UCSD-AML1 (cell line): ENCODE measurements around the gene ITPR2.
"Not testable (repeated sequence)": the region's sequence is repeated elsewhere in the genome, so short reads cannot be mapped to it uniquely, and the experiment has no call there.

Source experiments
- DNase-seq: peaks from one replicate; lab custom pipeline; 2025; ENCODE audit not compliant: unreplicated experiment; lab: John Stamatoyannopoulos, UW

Gene ITPR2

DNA sequence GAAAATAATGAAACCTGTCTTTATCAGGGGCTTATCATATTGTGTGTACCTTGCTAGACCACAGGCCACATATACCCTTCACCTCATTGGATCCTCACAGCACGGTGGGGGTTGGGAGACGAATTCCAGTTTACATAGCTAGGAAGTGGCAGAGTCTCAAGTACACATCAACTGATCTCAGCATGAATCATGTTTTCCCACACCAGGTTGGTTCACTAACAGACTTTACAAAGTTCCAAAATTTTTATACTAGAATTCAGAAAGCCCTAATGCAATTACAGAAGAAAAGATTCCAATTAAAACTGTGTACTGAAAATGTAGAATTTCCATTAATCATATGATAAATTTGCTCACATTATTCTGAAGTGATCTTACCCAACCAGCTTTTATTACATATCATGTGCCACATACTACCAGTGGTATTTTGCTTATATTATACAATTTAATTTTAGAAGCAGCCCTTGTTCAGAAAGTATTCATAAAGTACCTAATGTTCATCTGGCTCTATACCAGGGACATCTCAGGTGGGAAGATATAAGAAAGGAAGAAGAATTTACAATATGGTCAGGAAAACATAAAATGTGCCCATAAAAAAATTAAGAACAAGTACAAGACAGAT, 196.2 kb downstream of the ITPR2 start:
- DNase-seq = no peak

- DNase-seq = no peak
These were observed 199.3 kb downstream of the ITPR2 start for GRCh38 chr12:26633591-26634210.

DNA sequence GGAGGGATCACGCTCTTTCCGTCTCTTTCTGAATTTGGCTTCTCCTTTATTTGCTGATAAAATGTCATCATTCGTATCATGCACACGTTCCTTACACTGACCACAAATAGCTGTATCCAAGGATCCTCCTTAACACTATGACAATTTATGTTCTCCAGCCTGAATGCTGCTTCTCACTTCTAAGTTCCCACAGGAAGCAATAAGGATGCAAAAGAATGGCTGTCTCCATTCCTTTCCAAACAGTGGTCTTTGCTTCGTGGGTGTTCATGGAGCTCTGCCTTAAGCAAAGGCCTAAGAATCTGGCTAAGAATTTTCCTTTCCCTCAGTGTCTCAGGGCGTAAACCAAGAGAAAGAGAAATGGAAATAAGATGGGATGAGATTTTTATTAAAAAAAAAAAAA, 200.2 kb downstream of the ITPR2 start:
- DNase-seq = no peak

DNA sequence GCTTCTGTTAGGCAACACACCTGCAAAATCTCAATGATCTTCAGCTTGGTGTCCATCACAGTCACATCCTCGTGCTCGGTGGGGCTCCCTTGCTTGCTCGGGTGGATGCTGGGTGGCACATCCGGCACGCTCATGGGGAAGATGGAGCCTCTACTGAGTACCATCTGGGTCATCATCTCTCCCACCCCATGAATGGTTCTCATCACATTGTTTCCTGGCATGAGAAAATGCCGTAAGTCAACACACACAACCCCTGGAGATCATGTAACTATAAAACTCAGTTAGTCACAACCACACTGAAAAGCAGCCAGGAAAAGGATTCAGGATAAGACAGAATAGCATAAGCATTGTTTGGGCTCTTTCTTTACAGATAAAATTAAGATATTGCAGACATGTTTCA, 201.1 kb downstream of the ITPR2 start:
- no peak for DNase-seq

DNA sequence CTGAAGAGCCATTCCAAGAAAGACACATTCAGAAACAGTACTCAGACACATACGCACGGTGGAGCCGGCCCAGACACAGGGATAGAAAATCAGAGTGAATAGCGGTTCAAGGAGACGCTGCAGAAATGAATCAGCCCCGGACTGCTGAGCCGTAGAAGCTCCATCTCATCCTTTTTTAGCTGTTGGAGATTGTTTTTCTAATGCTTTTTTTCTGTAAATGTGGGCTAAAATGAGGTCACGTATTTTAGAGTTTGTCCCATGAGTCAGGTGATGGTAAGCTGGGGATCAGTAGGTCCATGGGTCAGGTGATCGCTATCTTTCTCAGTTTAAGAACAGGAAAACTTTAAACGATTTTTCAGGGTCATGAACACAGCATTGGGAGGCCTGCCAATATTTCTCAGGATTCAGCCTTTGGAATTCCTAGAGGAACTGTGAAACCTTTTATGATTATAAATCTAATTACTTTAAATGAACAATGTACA, 202.4 kb downstream of the ITPR2 start:
- no peak for DNase-seq

DNA sequence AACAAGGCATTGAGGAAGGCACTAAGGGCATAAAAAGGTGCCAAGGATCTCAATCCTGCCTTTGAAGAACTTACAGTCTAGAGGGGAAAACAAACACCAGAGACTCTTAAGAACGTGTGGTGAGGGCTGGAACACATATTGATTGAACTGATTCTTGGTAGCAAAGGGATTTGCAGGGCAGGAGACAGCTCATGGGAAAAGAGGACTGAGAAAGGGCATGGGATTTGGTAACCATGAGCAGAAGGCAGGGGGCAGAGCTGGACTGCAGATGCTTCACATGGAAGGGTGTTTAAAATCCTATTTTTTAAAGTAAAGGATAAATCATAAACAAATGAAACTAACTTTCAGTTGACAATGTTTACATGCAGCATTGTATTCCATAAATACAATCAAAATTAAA, 203.1 kb downstream of the ITPR2 start:
- DNase-seq = no peak

- no peak for DNase-seq
These were observed 204.8 kb downstream of the ITPR2 start for GRCh38 chr12:26628234-26628633.

- DNase-seq = no peak
These were observed 205.7 kb downstream of the ITPR2 start for GRCh38 chr12:26627335-26627734.

DNA sequence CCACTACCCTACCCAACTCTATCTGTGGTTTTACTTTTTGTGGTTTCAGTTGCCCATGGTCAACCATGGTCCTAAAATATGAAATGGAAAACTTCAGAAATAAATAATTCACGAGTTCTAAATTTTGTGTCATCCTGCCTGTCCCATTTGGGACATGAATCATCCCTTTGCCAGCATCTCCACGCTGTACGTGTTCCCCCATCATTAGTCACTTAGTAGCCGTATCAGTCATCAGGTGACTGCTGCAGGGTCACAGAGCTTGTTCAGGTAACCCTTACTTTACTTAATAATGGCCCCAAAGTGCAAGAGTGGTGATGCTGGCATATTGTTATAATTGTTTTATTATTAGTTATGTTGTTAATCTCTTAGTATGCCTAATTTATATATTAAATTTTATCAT, 209.9 kb downstream of the ITPR2 start:
- no peak for DNase-seq

DNA sequence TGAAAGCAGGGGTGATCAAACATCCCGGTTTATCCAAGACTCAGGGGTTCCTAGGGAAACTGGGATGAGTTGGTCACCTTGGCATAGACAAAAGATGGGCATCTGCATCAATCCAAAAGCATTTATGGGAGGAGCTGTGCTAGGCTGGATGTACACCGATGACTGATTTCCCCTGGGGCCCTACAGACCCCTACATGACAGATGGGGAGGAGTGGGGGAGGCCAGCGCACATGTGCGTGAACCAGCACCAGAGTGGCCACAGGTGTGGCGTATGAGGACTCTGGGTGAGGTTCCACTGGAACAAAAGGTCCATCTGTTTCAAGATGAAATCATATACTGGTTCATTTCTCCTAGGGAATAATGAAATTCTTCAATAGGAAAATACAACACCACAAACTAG, 210.4 kb downstream of the ITPR2 start:
- no peak for DNase-seq

DNA sequence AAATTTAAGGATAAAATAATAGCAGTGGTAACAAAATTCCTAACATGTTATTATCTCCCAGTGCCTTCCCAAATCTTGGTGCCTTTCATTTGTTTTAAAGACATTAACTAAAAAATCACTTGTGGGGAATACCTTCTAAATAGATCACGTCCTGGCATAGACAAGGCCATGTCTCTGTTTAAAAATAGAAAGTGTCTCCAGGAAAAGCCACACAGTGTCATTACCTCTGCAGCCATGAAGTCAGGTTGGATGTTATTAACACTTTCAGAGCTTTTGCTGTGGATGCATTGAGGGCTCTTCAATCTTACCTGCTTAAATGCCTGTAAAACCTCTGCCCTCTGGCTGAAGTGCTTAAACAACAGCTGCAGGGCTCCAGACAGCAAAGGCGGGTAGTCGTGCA, 211.1 kb downstream of the ITPR2 start:
- no peak for DNase-seq

- no peak for DNase-seq
These were observed 212.1 kb downstream of the ITPR2 start for GRCh38 chr12:26620907-26621306.

DNA sequence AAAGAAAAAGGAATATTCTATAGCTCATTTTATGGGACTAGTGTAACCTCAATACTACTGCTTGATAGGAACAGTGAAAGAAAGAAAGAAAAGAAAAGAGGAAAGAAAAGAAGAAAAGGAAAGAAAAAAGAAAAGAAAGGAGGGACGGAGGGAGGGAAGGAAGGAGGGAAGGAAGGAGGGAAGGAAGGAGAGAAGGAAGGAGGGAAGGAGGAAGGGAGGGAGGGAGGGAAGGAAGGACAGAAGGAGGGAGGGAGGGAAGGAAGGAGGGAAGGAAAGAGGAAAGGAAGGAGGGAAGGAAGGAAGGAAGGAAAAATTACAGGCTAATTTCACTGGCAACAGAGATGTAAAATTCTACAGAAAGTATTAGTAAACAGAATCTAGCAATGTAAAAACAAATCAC, 215.5 kb downstream of the ITPR2 start:
- no peak for DNase-seq

GRCh38 chr12:26614011-26614616, 218.9 kb downstream of the ITPR2 start:
- DNase-seq = peak; percentile 32

- no peak for DNase-seq
These were observed 220.8 kb downstream of the ITPR2 start for GRCh38 chr12:26612203-26612602.

- DNase-seq = no peak
These were observed 221.4 kb downstream of the ITPR2 start for GRCh38 chr12:26611598-26611997.

DNA sequence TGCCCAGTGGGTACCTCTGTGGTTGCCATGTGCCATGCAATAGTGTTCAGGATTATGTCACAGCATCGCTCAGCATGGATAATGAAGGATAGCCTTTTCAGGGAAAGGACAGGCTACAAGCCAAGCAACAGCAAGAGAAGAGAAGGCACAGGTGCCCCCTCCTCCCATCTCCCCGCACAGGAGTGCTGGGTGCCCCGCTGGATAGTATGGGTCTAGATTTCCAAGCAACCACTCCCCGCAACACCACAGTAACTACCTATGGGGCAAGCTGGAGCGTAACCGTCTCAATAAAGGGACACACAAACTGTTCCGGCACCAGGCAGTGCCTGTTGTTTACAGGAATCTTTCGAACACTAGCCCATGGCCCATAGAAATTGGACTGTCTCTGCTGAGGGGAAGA, 222.2 kb downstream of the ITPR2 start:
- DNase-seq = no peak

DNA sequence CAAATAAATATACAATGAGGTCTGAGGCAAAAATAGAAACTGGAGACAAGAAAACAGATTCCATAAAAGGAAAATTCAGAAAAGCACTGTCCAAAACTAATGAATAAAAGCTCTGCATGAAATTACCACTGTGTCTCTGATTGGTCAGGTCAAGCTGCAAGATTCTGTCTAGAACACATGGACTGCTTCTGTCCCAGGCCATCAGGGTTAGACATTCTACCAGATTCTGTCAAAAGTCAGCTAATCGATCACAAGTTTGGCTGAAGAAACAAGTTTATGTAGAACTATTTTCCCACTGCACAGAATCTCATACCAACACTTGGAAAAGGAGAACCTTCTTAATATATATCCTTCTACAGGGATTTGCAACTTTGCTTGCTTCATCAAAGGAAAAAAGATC, 223.0 kb downstream of the ITPR2 start:
- DNase-seq = no peak

GRCh38 chr12:26608706-26609105, 224.3 kb downstream of the ITPR2 start:
- no peak for DNase-seq

GRCh38 chr12:26608273-26608672, 224.7 kb downstream of the ITPR2 start:
- DNase-seq = no peak

GRCh38 chr12:26606911-26607310, 226.1 kb downstream of the ITPR2 start:
- DNase-seq = no peak

DNA sequence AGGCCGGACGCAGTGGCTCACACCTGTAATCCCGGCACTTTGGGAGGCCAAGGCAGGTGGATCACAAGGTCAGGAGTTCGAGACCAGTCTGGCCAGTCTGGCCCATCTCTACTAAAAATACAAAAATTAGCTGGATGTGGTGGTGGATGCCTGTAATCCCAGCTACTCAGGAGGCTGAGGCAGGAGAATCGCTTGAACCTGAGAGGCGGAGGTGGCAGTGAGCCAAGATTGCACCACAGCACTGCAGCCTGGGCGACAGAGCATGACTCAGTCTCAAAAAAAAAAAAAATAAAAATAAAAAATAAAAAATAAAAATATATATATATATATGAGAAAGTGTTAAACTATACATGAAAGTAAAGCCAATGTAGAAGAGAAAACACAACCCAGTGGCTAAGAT, 228.2 kb downstream of the ITPR2 start:
- DNase-seq = not testable (repeated sequence)
